HG03095 (cell line): ENCODE measurements around the gene TLL1.

Source experiments
- ATAC-seq: cut with Tn5 transposase; IDR thresholded peaks from one replicate; pipeline ENCODE4 v1.9.1; 2021; ENCODE audit warnings: moderate library complexity; ENCODE audit not compliant: unreplicated experiment

The TLL1 gene

GRCh38 chr4:165879641-165880040 is 6.6 kb downstream of the TLL1 start:
- no peak for ATAC-seq

GRCh38 chr4:165894159-165894558 is 21.1 kb downstream of the TLL1 start:
- no peak for ATAC-seq

- no peak for ATAC-seq
Observed at GRCh38 chr4:165905405-165906027, 32.5 kb downstream of the TLL1 start.

DNA sequence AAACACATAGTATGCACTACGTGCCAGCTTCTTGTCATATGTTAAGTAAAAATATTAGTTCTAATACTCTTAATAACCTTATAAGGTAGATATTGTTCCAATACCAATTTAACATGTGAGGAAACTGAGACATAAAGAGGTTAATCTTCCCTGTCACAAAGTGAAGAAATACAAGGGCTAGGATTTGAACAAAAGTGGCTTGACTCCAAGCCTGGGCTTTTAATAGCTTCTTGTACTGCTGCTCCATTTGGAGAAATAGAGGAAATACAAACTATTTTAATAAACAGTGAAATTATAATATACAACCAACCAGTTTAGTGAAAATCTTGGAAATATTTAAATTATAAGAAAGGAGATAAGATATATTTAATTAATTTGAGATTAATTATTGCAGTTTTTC is 33.2 kb downstream of the TLL1 start:
- ATAC-seq = no peak

DNA sequence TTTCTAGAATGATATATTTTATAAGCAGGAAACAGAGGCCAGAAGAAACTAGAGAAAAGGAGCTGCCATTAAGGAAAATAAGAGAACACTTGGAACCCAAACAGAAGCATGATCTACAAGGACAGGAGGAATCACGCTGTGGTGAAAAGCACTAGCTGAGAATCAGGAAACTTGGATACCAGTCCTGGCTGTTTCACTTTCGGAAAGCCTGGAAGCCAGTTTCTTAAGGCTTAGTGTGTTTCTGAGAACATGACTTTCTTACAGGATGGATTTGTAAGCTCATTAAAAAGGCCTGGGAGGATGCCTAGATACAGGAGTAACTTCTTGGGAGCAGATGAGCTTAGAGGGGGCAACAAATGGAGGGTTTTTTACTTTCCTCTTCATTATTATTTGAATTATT is 36.9 kb downstream of the TLL1 start:
- no peak for ATAC-seq

DNA sequence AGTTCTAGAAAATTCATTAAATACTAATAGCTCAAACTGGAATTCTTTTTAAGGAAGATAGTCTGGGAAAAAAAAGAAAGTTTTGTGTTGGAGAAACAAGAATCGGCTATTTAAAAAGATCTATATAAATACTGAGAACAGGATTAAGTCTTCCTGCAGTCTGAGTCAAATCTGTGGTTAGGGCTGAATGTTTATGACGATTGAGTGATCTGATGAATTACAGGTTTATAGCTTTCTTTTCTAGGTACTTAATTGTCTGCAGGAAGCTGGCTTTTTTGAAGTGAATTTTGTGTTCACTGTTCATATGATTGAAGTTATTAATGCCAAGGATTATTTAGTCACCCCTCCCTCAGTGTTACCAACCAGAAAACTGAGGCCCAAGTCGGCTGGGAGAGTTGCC is 42.2 kb downstream of the TLL1 start:
- ATAC-seq = no peak

- ATAC-seq = no peak
Observed at GRCh38 chr4:165921546-165921945, 48.5 kb downstream of the TLL1 start.

DNA sequence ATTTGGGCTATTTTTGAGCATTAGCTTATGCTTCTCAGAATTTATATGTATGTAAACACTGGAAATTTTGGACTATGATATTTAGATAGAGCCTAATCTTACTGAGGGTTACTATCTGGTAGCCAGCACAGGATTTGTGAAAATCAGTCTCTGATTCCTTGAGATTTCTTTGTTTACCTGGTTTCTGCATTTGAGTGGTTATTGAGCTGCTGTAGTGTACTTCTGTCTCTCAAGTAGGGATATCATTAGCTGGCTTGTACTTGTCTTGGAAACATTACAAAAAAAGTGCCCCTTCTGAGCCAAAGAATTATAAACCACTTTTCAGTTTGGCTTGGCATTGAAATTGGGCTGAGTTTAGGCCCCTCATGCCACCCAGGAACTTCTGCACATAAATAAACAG is 49.7 kb downstream of the TLL1 start:
- no peak for ATAC-seq

DNA sequence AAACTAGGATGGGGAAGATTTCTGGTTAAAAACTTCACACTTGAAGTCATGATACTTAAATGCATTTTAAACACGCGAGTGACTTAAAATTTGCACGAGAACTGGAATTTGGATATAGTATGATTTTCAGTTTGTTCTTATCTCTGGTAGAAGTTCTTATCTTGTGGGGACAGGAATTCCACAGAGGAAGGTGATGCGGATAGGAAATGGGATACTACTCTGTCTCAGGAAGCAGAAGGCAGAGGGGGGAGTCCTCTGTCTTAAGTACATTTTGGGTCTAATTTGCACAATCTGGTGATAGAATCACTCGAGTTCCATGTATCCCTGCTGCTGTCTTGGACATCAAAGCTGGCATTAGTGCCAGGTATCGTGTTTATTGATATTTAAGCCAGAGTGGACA is 53.3 kb downstream of the TLL1 start:
- no peak for ATAC-seq

GRCh38 chr4:165927366-165927765 is 54.3 kb downstream of the TLL1 start:
- ATAC-seq = no peak

DNA sequence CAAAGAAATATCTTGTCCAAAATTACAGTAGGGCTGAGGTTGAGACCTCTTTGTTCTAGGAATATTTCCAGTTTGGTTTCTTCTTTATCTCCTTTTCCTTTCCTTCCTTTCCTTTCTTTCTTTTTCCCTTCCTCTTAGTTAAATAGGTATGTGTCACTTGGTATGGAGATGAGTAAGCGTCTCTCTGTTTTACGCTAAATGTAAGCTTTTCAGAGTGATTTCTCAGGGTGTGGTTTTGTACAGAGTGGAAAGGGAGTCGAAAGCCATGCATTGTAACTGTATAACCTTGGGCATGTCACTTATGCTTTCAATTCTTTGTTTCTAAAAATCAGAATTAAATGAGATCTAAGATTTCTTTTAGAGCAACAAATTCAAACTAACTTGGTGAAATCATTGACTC is 54.8 kb downstream of the TLL1 start:
- ATAC-seq = no peak

- no peak for ATAC-seq
Observed at GRCh38 chr4:165928601-165929000, 55.6 kb downstream of the TLL1 start.

- no peak for ATAC-seq
Observed at GRCh38 chr4:165929662-165930061, 56.6 kb downstream of the TLL1 start.

- ATAC-seq = no peak
Observed at GRCh38 chr4:165931741-165932140, 58.7 kb downstream of the TLL1 start.

GRCh38 chr4:165944900-165945299 is 71.9 kb downstream of the TLL1 start:
- ATAC-seq = no peak

DNA sequence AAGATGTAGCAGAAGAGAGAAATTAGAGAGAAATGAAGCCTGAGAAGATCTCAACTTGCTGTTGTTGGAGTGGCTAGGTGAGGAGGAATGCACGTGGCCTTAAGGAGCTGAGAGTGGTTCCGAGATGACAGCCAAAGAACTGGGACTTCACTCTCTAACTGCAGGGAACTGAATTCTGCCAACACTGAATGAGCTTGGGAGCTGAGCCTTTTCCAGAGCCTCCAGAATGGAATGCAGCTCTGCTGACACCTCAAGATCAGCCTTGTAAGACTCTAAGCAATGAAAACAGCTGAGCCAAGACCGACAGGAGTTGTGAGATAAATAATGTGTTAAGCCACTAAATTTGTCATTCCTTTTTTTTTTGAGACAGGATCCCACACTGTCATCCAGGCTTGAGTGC is 73.0 kb downstream of the TLL1 start:
- ATAC-seq = no peak

DNA sequence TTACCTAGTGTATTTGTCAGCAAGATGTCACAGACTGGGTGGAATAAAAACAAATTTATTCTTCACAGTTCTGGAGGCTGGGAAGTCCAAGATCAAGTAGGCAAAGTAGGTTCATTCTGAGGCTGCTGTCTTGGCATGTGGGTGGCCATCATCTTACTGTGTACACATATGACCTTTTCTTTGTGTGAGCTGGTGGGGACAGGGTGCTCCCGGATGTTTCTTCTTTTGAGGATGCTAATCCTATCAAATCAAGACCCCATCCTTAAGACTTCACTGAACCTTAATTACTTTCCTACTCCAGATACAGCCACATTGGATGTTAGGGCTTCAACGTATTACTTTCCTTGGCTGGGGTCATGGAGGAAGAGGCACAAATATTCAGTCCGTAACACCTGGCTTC is 74.0 kb downstream of the TLL1 start:
- no peak for ATAC-seq

DNA sequence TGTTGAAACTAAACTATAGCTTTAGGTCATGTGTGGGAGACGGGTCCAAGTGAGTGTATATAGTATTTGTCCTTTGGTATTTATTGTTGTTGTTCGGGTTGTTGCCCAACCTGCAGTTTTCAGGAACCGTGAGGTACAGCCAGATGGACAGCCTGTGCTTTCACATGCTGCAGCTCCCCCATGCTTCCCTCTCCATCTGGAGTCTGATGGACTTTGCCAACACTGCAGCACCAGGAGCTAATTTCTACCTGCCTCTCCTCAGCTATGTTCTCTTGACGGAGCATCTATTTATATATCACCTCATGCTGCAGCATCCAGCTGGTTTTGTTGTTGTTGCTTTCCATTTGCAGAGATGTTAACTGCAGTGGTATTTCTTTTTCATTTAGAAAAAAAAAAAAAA is 80.1 kb downstream of the TLL1 start:
- ATAC-seq = no peak

- ATAC-seq = no peak
Observed at GRCh38 chr4:165963621-165964020, 90.6 kb downstream of the TLL1 start.

GRCh38 chr4:165964591-165964990 is 91.6 kb downstream of the TLL1 start:
- no peak for ATAC-seq

GRCh38 chr4:165965503-165965902 is 92.5 kb downstream of the TLL1 start:
- ATAC-seq = no peak

GRCh38 chr4:165966833-165967232 is 93.8 kb downstream of the TLL1 start:
- no peak for ATAC-seq

GRCh38 chr4:165967486-165967885 is 94.4 kb downstream of the TLL1 start:
- ATAC-seq = no peak
